ELR (cell line): ENCODE measurements around the gene SF3B4.

Experiments
- DNase-seq: peaks from one replicate; pipeline ENCODE4 v3.0.0-alpha.2; 2015; ENCODE audit warnings: low read depth

Gene SF3B4

DNA sequence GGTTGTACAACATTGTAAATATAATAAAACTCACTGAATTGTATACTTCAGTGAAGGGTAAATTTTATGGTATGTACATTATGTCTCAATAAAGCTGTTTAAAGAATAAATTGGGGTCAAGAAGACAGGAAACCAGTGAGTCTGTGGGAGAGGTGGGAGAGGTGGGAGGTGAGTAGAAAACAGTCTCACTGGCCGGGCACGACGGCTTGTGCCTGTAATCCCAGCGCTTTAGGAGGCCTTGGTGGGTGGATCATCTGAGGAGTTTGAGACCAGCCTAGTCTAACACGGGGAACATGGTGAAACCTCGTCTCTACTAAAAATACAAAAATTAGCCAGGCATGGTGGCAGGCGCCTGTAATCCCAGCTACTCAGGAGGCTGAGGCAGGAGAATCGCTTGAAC lies 4.9 kb upstream of the SF3B4 start:
- no peak for DNase-seq

DNA sequence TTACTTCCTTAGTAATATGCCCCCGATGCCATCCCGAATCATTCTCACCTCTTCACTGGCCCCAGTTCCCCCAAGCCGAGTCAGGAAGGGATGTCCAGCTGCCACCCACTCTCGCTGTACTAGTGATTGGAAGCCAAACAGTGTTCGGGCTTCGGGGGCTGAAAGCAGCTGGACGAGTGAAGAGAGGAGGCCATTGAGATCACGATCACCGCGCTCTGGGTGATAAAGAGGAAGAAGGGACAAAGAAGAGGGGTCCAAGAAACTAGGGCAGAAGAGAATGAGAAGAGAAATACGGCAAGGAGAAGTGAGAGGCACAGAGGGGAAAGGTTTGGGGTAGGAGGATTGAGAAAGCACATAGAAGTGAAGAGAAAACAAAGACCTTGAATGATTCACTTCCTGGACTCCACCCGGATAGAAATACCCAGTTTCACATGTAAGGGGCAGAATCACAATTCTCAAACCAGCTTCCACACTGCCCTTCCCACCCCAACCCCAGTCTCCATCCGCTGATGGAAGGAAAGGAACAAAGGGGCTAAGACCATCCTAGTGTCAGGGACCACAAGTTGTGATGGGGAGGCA lies 3.7 kb upstream of the SF3B4 start:
- DNase-seq: peak; percentile 57

DNA sequence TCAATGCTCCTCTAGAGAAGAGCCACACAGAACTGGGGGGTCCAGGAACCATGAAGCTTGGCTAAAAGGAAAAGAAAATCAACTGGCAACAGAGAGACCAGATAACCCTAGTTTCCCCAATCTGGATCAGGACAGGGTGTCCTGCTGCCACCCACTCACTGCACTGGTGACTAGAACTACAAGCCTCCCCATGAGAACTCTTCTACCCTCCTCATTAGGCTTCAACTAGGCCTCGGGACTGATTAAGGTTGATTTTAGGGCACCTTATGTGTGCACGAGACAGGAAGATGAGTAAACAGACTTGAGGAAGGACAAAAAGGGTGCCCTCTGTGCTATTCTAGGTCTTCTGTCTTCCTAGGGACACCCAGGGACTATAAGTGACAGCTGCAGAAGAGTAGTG lies 2.3 kb upstream of the SF3B4 start:
- no peak for DNase-seq

DNA sequence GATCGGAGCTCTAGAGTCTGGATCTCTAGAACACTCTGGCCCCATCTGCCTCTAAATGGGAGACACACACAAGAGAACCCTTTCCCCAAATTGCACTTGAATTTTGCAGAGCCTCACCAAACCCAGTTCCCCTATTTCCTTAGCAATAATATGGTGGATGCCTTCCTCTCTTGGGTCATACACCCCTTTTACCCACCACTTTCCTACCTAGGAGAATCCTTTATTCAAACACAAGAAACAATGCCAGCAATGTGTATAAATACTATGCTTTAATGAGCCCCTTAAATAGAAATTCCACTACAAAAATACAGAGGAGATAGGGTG lies 760 bp upstream of the SF3B4 start:
- no peak for DNase-seq

DNA sequence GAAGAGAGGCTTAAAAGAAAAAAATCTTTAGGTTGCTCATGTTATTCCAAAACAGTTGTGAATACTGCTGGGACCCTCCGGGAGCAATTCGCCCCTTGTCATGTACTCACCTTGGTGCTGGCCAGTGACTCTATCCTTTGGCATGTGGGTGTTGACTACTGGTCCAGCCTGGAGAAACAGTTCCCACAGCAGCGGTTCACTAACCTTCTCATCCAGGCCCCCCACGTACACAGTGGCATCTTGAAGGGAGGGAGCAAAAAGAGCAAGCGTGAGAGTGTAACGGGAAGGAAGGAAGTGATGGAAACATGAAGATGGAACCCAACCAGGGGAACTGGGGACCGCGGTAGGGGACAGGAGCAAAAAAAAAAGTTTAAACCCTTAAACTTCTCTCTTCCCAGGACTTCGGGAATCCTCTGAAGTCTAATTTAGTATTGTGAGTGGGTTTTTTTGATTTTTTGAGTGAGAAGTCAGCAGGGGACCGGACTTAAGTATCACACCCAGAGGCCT lies 494 bp downstream of the SF3B4 start:
- peak; percentile 65 for DNase-seq

DNA sequence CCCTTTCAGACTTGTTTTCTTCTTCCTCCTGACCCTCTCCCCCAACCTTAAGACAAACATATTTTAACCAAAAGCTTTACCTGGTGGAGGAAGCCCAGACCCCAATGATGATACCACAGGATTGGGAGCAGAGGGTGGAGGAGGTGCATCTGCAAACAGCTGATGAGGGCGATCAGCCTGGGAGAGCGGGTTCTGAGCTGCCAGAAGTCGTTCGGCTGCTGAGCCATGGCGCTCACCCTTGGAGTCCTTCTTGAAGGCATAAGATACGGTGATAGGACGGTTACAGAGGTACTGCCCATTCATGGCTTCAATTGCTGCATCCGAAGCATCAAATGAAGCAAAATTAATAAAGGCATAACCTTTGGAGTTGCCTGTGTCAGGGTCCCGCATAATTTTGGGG lies 1.3 kb downstream of the SF3B4 start:
- DNase-seq: no peak

DNA sequence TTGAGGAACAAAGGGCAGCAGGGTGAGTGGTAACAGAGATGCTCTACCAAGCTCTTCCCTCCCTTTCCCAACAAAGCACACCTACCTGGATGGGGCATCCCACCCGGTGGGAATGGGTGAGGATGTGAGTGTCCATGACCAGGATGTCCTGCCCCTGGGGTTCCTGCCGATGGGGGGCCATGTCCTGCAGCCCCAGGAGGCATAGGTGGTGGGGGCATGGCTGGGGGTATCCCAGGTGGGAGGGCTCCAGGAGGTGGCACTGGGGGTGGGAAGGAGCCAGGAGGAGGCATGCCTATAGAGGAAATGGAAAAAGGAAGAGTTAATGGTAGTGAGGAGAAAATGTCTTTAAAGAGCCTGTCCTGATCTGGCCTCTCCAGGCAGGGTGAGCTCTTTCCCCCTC lies 1.9 kb downstream of the SF3B4 start:
- DNase-seq: no peak

DNA sequence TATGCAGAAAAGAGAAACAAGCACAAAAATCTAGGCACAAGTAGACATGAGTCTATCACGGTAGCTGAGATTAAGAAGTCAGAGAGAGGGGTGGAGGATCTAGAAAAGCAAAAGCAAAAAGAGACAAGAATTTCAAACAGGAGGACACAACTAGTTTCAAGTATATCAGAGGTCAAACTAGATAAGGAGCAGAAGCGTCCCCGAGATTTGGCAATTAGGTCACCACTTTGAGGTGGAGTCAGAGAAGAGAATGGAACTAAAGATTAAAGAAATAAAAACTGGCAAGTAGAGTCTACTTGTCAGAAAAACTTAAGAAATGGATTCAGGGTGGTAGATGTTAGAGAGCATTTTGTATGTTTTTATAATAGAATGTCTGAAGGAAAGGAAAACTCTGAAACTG lies 2.3 kb downstream of the SF3B4 start:
- DNase-seq: no peak

DNA sequence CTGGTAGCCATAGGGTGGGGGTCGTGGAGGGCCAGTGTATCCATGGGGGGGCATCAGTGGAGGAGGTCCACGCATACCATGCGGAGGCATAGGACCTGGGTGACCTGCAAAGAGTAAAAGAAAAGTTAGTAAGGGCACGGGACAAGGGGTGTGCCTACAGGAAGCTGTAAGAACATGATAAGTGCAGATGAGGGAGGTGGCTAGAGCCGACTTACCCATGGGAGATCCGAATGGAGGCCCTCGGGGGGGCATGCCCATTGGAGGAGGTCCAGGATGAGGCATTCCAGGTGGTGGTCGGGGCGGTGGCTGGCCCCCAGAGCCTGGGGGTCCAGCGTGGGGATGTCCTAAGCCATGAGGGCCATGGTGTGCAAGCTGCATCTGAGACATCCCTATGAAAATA lies 4.0 kb downstream of the SF3B4 start:
- no peak for DNase-seq

DNA sequence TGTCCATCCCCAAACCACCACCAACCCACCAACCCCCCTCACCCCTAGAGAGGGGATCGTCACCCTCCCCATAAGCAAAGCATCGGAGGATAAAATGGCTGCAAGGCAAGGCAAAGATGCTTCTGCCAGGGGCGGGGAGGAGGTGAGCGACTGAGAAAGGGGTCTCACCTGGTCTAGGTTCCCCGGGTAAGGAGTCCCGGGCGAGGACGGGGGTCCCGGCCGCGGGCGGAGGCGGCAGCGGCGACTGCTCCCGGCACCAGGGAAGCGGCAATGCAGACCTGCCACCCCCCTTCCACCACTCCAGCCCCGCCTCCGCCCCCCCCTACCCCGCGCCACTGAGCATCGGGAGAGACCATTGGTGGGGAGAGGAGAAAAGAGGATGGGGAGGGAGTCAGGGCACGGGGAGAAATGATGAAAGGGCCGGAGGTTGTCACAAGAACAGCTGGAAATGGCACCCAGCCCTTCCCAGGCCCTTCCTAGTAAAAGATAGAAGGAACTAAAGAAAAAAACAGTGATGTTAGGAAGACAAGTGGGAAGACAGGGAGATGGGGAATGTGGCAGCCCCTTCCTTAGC lies 9.9 kb downstream of the SF3B4 start, which contains the start of gene SV2A:
SV2A (minus strand) TSS at position 274 of the 574 bp plus-strand sequence. CDS start 4,004 bp downstream, outside the sequence.
- DNase-seq: peak; percentile 73

DNA sequence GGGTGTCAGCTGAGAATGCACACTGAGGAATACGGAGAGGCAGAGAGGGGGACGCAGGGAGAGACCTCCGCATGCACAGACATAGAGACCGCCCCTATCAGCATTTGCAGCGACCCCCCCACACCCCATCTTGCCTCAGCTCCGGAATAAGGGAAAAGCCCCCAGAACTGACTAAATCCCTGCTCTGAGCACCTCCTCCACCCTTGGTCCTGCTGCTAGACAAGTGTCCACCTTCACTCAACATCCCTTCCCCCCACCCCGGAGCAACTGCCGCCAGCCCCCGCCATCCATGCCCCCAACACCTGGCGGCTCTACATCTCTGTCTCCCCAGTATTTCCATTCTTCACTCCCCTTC lies 10.7 kb downstream of the SF3B4 start:
- no peak for DNase-seq

DNA sequence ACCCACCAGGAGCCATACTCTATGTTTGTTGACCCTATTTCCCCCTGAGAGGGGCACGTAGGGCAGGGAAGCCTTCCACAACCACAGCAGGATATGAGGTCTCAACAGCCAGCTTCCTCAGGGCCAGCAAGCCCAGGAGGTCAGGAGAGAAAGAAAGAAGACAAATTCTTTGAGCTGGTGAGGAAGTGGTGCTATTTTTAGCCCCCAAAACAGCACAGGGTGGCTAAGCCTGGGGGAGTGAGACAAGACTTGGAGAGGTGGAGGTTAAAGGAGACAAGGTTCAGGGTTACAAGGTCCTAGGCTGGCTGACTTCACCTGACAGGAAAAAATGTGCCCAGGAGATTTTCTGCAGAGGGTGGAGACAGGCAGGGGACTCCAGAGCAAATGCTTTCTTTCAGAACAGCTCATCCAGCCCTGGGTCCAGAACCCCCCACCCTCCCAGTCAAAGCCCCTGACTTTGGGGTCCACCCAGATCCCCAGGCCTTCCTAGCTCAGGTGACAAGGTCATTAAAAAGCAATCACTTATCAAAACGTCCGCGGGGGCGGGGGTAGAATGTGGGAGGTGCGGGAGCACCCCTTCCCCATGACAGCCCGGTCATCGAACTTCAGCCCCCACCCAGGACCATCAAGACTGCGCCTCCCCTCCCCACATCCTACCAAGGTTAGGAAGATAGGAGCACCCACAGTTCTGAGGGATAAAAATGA lies 11.3 kb downstream of the SF3B4 start:
- DNase-seq: no peak

DNA sequence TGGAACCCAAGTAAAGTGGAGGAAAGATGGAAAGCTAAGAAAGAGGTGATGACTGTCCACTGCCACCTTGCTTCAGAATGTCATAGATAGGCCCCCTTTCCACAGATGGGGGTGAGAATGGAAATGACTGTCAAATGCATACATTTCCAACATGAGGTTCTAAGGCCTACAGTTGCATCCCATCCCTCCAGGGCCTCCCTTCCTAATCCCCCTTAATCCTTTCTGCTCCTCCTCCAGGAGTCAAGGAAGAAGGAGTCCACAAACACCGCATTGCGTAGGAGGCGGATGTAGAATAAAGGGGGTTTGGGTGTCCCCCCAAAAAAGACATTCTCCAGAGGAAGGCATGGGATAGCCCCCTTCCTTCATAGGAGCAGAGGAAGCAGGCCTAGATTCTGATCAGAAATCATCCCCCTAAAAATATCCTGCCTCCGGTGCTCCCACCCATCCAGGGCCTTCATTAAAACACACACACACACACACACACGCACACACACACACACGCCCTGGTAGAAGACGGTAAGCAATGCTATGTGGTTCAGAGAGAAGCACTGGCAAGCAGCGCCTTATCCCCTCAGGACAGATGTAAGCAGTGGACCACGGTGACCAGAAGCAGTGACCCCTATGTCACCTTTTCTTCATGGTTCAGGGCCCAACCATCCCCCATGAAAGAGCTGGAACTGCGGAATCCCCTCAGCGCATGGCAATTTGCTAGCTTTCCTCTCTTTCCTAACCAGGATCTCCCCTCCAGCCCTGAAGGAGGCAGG lies 12.0 kb downstream of the SF3B4 start:
- DNase-seq: no peak

DNA sequence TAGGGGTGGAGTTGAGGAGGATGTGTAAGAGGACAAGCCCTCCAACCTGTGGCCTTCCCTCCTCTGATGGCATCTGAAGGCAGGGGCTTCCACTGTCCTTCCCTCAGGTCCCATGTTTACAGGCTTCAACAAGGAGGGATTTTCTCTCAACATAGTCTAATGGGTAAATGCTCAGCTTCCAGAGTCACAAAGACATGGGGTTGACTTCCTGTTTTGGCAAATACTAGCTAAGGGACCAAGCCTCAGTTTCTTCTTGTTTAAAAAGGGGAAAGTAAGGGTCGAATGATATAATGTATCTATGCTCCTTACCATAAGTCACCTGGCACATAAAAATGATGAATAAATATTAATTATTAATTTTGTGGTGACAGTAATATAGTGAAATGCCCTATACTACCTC lies 13.1 kb downstream of the SF3B4 start:
- no peak for DNase-seq

DNA sequence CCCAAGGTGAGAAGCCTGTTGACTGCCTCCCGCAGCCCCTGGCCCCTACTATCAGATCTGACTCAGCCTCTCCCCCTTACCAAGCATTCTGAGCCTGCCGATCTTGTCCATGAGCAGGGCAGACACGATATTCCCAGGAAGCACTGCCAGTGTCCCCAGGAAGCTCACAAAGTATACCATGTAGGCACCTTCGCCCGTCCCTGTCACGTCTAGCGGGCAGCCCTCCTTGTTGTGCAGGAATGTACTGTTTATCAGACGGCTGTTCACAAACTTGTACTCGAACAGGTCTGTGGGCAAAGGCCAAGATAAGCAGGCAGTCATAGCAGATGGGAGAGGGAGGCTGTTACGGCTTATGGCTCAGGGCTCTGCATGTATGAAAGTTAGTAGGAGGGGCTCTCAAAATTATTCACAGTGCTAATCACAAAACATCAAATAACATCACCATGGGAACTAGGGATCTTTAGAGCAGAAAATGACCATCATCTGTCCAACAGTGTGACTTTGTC lies 21.0 kb downstream of the SF3B4 start:
- no peak for DNase-seq

DNA sequence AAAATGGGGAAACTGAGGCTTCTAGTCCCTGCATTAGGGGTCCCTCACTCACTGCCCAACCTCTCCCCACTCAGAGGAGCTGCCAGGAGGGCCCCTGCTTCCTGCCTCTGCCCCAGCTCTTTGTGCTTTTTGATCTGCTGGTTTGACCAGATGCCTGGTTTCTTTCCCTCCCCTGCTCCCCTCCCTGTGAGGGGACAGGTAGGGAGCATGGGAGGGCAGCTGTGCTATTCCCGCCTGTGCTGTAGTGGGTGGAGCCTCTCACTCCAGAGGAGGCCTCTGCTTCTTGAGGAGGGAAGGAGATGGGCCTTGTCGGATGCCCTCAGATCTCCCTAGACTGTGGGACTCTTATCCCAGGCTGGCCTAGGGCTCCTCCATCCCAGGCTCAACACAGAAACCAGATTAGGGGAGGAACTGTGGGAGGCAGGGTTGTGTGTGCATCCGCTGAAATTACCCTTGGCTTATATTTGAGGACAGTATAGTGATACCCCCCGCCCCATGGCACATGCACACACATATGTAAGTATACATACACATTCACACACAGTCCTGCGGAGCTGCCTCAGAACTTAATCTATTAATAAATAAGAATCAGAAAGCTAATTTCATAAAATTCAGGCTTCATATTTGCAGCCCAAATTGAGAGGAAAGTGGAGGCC lies 23.6 kb downstream of the SF3B4 start:
- no peak for DNase-seq

DNA sequence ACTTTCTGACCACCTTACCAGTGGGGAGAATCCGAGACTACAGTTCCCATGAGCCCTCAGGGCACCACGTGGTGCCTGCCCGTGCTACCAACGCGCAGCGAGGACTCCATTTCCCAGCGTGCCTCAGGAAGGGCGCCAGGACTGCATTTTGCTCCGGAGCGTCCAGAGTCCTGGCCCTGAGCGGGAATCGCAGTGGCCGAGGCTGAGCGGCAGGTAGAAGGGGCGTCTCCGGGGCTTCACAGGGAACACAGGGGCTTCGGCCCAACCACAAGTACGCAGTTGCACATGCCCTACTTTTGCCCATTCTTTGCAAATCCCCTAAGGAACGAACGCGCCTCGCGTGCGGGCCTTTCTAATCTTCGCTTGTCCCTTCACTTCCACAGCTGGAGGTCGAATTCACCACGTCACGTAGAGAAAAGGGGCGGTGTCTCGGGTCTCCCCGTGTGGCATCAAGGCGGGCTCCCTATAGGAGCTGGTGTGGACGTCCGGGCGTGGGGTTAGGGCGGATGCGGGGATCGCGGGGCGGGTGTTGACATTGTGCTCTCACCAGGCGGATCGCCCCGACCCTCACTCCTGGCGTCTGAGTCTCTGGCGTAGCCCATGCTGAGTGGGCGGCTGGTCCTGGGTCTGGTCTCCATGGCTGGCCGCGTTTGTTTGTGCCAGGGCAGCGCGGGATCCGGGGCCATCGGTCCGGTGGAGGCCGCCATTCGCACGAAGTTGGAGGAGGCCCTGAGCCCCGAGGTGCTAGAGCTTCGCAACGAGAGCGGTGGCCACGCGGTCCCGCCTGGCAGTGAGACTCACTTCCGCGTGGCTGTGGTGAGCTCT lies 27.9 kb downstream of the SF3B4 start, which contains the start of gene BOLA1:
BOLA1 (plus strand) TSS at position 109 of the 825 bp plus-strand sequence; CDS start at position 601, 492 bp downstream.
- DNase-seq: peak; percentile 96

DNA sequence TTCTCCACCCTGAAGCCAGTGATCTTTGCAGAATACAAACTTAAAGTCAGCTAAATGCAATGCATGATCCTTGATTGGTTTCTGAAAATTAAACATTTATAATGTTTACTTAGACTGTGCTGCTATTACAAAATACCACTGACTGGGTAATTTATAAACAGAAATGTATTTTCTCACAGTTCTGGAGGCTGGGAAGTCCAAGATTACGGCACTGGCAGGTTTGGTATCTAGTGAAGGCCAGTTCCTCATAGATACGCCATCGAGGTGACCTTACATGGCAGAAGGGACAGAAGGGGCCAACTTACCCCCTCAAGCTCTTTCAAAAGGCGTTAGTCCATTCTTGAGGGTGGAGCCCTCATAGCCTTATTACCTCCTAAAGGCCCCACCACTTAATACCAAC lies 31.0 kb downstream of the SF3B4 start:
- no peak for DNase-seq

DNA sequence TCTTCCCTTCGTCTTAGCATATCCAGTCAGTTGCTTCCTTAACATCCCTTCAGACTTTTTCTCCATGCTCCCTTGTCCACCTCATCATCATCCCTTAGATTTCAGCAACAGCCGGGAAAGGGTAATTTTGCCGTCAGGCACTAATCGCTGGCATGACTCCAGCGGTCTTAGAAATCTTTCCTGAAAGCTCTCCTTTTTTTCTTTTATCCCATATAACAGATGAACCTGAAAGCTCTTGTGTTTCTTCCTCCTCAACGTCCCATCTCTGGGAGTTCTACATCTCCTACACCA lies 38.7 kb downstream of the SF3B4 start:
- DNase-seq: peak; percentile 73

DNA sequence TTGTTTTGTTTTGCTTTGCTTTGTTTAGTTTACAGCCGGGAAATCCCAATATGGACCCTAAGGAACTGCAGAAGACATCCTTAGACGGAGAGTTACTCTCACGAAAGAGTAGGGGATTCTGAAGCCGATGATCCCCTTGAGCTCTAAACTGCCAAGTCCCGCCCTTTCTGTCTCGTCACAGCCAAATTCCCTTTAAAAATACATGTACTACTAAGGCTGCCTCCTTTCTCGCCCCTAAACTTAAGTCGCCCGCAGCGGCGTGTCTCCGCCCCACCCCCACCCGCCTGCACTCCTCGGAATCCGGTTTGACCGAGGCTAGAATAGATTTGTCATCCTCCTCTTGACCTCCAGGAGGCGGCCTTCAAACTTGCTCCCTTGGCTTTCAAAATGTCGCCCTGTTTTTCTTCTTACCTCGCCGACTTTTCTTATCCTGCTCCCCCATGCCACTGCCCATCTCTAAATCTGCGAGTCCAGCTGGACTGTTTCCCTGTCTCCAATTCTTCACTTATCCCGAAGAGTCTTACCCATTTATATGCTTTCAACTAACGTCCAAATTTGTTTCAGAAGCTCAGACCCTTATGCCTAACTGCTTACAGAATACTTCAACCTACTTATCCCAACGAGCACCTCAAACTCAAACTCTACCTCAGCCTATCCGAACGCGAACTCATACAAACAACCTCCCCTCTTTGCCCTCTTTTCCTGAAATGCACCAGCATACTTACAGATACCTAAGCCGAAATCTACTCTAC lies 39.2 kb downstream of the SF3B4 start:
- peak; percentile 95 for DNase-seq
